DOHH2 (cell line): ENCODE measurements around the gene LENG9.

ENCODE experiments used
- EZH2phosphoT487 ChIP-seq: fragments of 200-600 bp; sonication (generic); IDR thresholded peaks from 2 replicates; pipeline ENCODE4 v1.6.1; 2017; ENCODE audit warnings: borderline replicate concordance, mild to moderate bottlenecking, antibody characterized with exemption, low read length, moderate library complexity, mixed read lengths
- TF ChIP-seq, protein P1 (sequence below): fragments of 200-600 bp; sonication (generic); IDR thresholded peaks from one replicate; pipeline ENCODE4 v1.5.1; 2014; ENCODE audit warnings: antibody characterized with exemption, mild to moderate bottlenecking, low read depth, low read length; ENCODE audit not compliant: poor library complexity, severe bottlenecking

- TF ChIP-seq, protein P1, sequence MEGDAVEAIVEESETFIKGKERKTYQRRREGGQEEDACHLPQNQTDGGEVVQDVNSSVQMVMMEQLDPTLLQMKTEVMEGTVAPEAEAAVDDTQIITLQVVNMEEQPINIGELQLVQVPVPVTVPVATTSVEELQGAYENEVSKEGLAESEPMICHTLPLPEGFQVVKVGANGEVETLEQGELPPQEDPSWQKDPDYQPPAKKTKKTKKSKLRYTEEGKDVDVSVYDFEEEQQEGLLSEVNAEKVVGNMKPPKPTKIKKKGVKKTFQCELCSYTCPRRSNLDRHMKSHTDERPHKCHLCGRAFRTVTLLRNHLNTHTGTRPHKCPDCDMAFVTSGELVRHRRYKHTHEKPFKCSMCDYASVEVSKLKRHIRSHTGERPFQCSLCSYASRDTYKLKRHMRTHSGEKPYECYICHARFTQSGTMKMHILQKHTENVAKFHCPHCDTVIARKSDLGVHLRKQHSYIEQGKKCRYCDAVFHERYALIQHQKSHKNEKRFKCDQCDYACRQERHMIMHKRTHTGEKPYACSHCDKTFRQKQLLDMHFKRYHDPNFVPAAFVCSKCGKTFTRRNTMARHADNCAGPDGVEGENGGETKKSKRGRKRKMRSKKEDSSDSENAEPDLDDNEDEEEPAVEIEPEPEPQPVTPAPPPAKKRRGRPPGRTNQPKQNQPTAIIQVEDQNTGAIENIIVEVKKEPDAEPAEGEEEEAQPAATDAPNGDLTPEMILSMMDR = no peak
- no peak for TF ChIP-seq EZH2phosphoT487
Observed at GRCh38 chr19:54459282-54460229, 4.0 kb downstream of the LENG9 start.
